Astrocyte (in vitro differentiated cells and primary cell): ENCODE results near the gene LATS2. TPM values are rescaled to one million over a fixed set of nuclear protein-coding genes. Genes with fewer than 3 reads are reported as not detected.

Experiments
- DNase-seq: peaks from one replicate; pipeline ENCODE4 v3.0.0-alpha.2; 2010; ENCODE audit warnings: low read depth
- FAIRE-seq: peaks from 2 replicates; lab custom pipeline; 2011; peaks lifted over from hg19 to GRCh38; lab: Jason Lieb, UNC
- H2AFZ ChIP-seq: 2 replicates; pipeline ENCODE4 v1.6.0; 2012; ENCODE audit warnings: low read depth, low read length, inconsistent platforms
- H3K27ac ChIP-seq: 2 replicates; pipeline ENCODE4 v1.5.1; 2011; ENCODE audit warnings: low read depth, low read length, inconsistent platforms
- H3K27me3 ChIP-seq: 2 replicates; pipeline ENCODE4 v1.6.0; 2011; ENCODE audit warnings: low read length, inconsistent platforms; ENCODE audit not compliant: insufficient read depth
- H3K36me3 ChIP-seq: 2 replicates; pipeline ENCODE4 v1.5.1; 2011; ENCODE audit warnings: low read length, inconsistent platforms; ENCODE audit not compliant: insufficient read depth
- H3K4me1 ChIP-seq: 2 replicates; pipeline ENCODE4 v1.5.1; 2011; ENCODE audit warnings: low read length, inconsistent platforms; ENCODE audit not compliant: insufficient read depth
- H3K4me2 ChIP-seq: 2 replicates; pipeline ENCODE4 v1.6.0; 2012; ENCODE audit warnings: low read length, inconsistent platforms
- H3K4me3 ChIP-seq: 2 replicates; pipeline ENCODE4 v1.5.1; 2011; ENCODE audit warnings: low read depth, mild to moderate bottlenecking, low read length, inconsistent platforms; ENCODE audit not compliant: insufficient read depth
- H3K79me2 ChIP-seq: 2 replicates; pipeline ENCODE4 v1.6.0; 2012; ENCODE audit warnings: mild to moderate bottlenecking, low read length, inconsistent platforms; ENCODE audit not compliant: insufficient read depth
- H3K9ac ChIP-seq: 2 replicates; pipeline ENCODE4 v1.6.0; 2012; ENCODE audit warnings: mild to moderate bottlenecking, low read length, inconsistent platforms
- H3K9me3 ChIP-seq: 2 replicates; pipeline ENCODE4 v1.5.1; 2012; ENCODE audit warnings: low read depth, mild to moderate bottlenecking, low read length, inconsistent platforms; ENCODE audit not compliant: insufficient read depth
- H4K20me1 ChIP-seq: 2 replicates; pipeline ENCODE4 v1.6.0; 2012; ENCODE audit warnings: low read length, inconsistent platforms; ENCODE audit not compliant: insufficient read depth
- H3K27ac Mint-ChIP-seq: one replicate; pipeline ENCODE4 v1.8.0; 2021; ENCODE audit warnings: mild to moderate bottlenecking, mixed read lengths; ENCODE audit not compliant: unreplicated experiment
- H3K27me3 Mint-ChIP-seq: one replicate; pipeline ENCODE4 v1.8.0; 2021; ENCODE audit warnings: low read depth, mixed read lengths; ENCODE audit not compliant: unreplicated experiment
- H3K36me3 Mint-ChIP-seq: one replicate; pipeline ENCODE4 v1.8.0; 2021; ENCODE audit warnings: low read depth, mixed read lengths; ENCODE audit not compliant: unreplicated experiment
- H3K4me1 Mint-ChIP-seq: one replicate; pipeline ENCODE4 v1.8.0; 2021; ENCODE audit warnings: low read depth, mixed read lengths; ENCODE audit not compliant: unreplicated experiment
- H3K4me3 Mint-ChIP-seq: one replicate; pipeline ENCODE4 v1.8.0; 2021; ENCODE audit warnings: mild to moderate bottlenecking, moderate library complexity, mixed read lengths; ENCODE audit not compliant: unreplicated experiment
- H3K9me3 Mint-ChIP-seq: one replicate; pipeline ENCODE4 v1.8.0; 2021; ENCODE audit warnings: mild to moderate bottlenecking, mixed read lengths; ENCODE audit not compliant: unreplicated experiment
- CTCF ChIP-seq: IDR thresholded peaks from 2 replicates; pipeline ENCODE4 v1.5.1; 2011; ENCODE audit warnings: low read depth, mild to moderate bottlenecking, inconsistent platforms, low read length, moderate library complexity; ENCODE audit not compliant: insufficient read depth
- EZH2 ChIP-seq: IDR thresholded peaks from 2 replicates; pipeline ENCODE4 v1.6.1; 2012; ENCODE audit warnings: mild to moderate bottlenecking, low read length, inconsistent platforms; ENCODE audit not compliant: insufficient read depth
- total RNA-seq: library from RNA; stranded (reverse); gene quantifications from 2 replicates; pipeline ENCODE4 v1.2.1, GENCODE V29; 2021

Gene LATS2
- total RNA-seq, 1 donor from 2014 or later: 46.7 TPM

- TF ChIP-seq EZH2: no peak
- TF ChIP-seq CTCF: no peak
- Mint-ChIP-seq H3K4me1 (no peaks in the 10 kb centered on the region), H3K4me3 (no peak overlapping the region), H3K9me3 (no peaks in the 10 kb centered on the region), H3K27ac (no peak overlapping the region), H3K27me3 (no peaks in the 10 kb centered on the region), H3K36me3 (peaks cover 19% of the 10 kb centered on the region)
- no peaks in the 10 kb centered on the region for H3K27me3 ChIP-seq
- H3K79me2 ChIP-seq: peaks cover 46% of the 10 kb centered on the region
- H2AFZ ChIP-seq: no peak overlapping the region
- no peaks in the 10 kb centered on the region for H3K4me1 ChIP-seq
- H3K27ac ChIP-seq: no peak overlapping the region
- FAIRE-seq: no peak
- peaks cover 39% of the 10 kb centered on the region for H4K20me1 ChIP-seq
- no peak for DNase-seq
- peaks cover 50% of the 10 kb centered on the region for H3K36me3 ChIP-seq
- H3K9ac ChIP-seq: no peak overlapping the region
- H3K9me3 ChIP-seq: no peaks in the 10 kb centered on the region
- no peak overlapping the region for H3K4me2 ChIP-seq
- H3K4me3 ChIP-seq: no peak overlapping the region
These were observed 78.0 kb downstream of the LATS2 start for GRCh38 chr13:20983386-20983785.

- Histone ChIP-seq H3K4me2 (no peak overlapping the region), H3K36me3 (peaks cover 47% of the 10 kb centered on the region), H4K20me1 (peaks cover 40% of the 10 kb centered on the region), H3K27ac (no peak overlapping the region), H3K9ac (no peak overlapping the region), H3K27me3 (no peaks in the 10 kb centered on the region), H2AFZ (no peak overlapping the region), H3K79me2 (peaks cover 32% of the 10 kb centered on the region), H3K4me3 (no peak overlapping the region), H3K4me1 (no peaks in the 10 kb centered on the region), H3K9me3 (no peaks in the 10 kb centered on the region)
- TF ChIP-seq CTCF: no peak
- no peak for TF ChIP-seq EZH2
- Mint-ChIP-seq H3K27ac (no peak overlapping the region), H3K27me3 (no peaks in the 10 kb centered on the region), H3K9me3 (no peaks in the 10 kb centered on the region), H3K4me3 (no peak overlapping the region), H3K36me3 (peaks cover 15% of the 10 kb centered on the region), H3K4me1 (no peaks in the 10 kb centered on the region)
- no peak for DNase-seq
- FAIRE-seq: no peak
These were observed 79.9 kb downstream of the LATS2 start for GRCh38 chr13:20981370-20982095.

DNA sequence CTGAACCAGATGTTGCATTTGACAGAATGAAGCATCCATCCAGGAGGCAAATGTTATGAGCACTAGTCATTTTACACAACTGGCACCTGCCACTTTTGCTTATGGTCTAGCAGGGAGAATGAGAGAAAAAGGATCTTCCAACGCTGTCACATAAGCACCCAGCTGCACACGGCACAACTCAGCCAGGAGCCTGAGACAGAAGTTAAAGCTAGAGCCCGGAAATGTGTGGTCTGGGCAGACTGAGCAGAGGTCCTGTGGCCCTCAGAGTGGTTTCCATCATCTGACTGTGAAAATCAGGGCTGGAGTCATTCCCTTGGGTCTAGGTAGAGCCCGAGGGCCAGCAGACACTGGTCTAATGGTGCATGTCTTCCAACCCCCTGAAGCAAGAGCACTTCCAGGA is 80.5 kb downstream of the LATS2 start:
- Histone ChIP-seq H3K4me3 (no peak overlapping the region), H3K9ac (no peak overlapping the region), H2AFZ (no peak overlapping the region), H3K9me3 (no peaks in the 10 kb centered on the region), H3K4me1 (no peaks in the 10 kb centered on the region), H3K27ac (no peak overlapping the region), H4K20me1 (peaks cover 35% of the 10 kb centered on the region), H3K79me2 (peaks cover 26% of the 10 kb centered on the region), H3K27me3 (no peaks in the 10 kb centered on the region), H3K36me3 (peaks cover 51% of the 10 kb centered on the region), H3K4me2 (no peak overlapping the region)
- TF ChIP-seq EZH2 (no peak), CTCF (no peak)
- FAIRE-seq: no peak
- no peak overlapping the region for H3K4me3 Mint-ChIP-seq
- no peaks in the 10 kb centered on the region for H3K4me1 Mint-ChIP-seq
- no peaks in the 10 kb centered on the region for H3K27me3 Mint-ChIP-seq
- H3K36me3 Mint-ChIP-seq: peaks cover 13% of the 10 kb centered on the region
- no peak for DNase-seq
- no peak overlapping the region for H3K27ac Mint-ChIP-seq
- H3K9me3 Mint-ChIP-seq: no peaks in the 10 kb centered on the region
